GM12872 (cell line): ENCODE results near the gene TARBP1.

ENCODE experiments used
- CTCF ChIP-seq: IDR thresholded peaks from 3 replicates; pipeline ENCODE4 v1.5.1; 2011; ENCODE audit warnings: low read depth, mild to moderate bottlenecking, low read length, moderate library complexity; ENCODE audit not compliant: insufficient read depth

TARBP1 gene

GRCh38 chr1:234520908-234521817 lies 42.2 kb upstream of the TARBP1 start:
- no peak for TF ChIP-seq CTCF

GRCh38 chr1:234519506-234519905 lies 40.5 kb upstream of the TARBP1 start:
- no peak for TF ChIP-seq CTCF

GRCh38 chr1:234518876-234519275 lies 39.9 kb upstream of the TARBP1 start:
- TF ChIP-seq CTCF = no peak

- TF ChIP-seq CTCF = no peak
These were observed 38.3 kb upstream of the TARBP1 start for GRCh38 chr1:234517110-234517802.

- TF ChIP-seq CTCF = no peak
These were observed 36.9 kb upstream of the TARBP1 start for GRCh38 chr1:234515821-234516241.

- TF ChIP-seq CTCF = no peak
These were observed 36.4 kb upstream of the TARBP1 start for GRCh38 chr1:234515411-234515810.

- no peak for TF ChIP-seq CTCF
These were observed 33.5 kb upstream of the TARBP1 start for GRCh38 chr1:234512451-234512861.
